ENCODE data around the gene TP53INP2. TPM values are rescaled to one million over a fixed set of nuclear protein-coding genes. Genes with fewer than 3 reads are reported as not detected.

The TP53INP2 gene
- total RNA-seq, 1 donor from 2014 or later = 4.0 TPM

DNA sequence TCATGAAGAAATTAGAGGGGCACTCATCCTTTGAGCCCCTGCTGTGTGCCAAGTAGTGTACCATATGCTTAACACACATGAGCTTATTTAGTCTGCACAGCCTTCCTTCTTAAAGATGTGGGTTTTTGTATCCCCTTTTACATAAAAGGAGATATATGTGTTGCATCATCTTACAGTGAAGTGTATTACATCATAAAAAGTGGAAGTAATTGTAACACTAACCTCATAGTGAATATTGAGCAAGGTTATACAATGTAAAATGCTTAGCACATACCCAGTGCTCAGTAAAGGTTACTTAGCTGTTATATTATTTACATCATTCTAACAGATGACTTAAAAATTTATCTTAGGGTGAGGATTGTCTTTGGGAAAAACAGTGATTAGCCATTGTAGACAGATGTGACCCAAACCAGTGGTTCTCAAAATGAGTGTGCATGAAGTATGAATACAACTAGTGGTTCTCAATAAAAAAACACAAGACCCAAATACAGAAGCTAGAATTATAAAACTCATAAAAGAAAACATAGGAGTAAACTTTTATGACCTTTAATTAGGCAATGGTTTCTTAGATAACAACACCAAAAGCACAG lies 23.5 kb upstream of the TP53INP2 start:
- POLR2A ChIA-PET = interaction anchor here (0.6 kb wide), 1 partner anchor 324 kb away, joined by 3 read pairs; no protein-coding TSS in a partner anchor
- H3K9me3 Mint-ChIP-seq = no peaks in the 10 kb centered on the region
- CTCF ChIA-PET = no interaction called here

DNA sequence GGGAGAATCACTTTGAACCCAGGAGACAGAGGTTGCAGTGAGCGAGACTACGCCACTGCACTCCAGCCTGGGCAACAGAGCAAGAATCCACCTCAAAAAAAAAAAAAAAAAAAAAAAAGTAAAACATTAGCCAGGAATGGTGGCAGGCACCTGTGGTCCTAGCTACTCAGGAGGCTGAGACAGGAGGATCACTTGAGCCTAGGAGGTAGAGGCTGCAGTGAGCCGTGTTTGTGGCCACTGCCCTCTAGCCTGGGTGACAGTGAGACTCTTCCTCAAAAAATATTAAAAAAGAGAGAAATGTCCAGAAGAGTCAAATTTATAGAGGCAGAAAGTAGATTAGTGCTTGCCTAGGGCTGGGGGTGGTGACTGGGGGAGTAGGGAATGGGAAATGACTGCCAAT lies 20.5 kb upstream of the TP53INP2 start:
- ATAC-seq (ENCODE audit: low read depth) (no peak), DNase-seq (no peak)
- intact Hi-C loops (cut with micrococcal nuclease) = no loop called here
- POLR2A ChIA-PET = no interaction called here
- Mint-ChIP-seq H3K4me1 (no peaks in the 10 kb centered on the region), H3K27me3 (no peaks in the 10 kb centered on the region), H3K9me3 (no peaks in the 10 kb centered on the region), H3K27ac (no peak overlapping the region), H3K4me3 (no peak overlapping the region), H3K36me3 (ENCODE audit: low read depth) (no peaks in the 10 kb centered on the region)
- TF ChIP-seq, protein P1, sequence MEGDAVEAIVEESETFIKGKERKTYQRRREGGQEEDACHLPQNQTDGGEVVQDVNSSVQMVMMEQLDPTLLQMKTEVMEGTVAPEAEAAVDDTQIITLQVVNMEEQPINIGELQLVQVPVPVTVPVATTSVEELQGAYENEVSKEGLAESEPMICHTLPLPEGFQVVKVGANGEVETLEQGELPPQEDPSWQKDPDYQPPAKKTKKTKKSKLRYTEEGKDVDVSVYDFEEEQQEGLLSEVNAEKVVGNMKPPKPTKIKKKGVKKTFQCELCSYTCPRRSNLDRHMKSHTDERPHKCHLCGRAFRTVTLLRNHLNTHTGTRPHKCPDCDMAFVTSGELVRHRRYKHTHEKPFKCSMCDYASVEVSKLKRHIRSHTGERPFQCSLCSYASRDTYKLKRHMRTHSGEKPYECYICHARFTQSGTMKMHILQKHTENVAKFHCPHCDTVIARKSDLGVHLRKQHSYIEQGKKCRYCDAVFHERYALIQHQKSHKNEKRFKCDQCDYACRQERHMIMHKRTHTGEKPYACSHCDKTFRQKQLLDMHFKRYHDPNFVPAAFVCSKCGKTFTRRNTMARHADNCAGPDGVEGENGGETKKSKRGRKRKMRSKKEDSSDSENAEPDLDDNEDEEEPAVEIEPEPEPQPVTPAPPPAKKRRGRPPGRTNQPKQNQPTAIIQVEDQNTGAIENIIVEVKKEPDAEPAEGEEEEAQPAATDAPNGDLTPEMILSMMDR (IDR thresholded peaks at IDR 0.05) = no peak
- CTCF ChIA-PET = no interaction called here

More for the DNA sequence above, 23.5 kb upstream of the TP53INP2 start:
- TF ChIP-seq, protein P1 (IDR thresholded peaks at IDR 0.05) = no peak
- intact Hi-C loops (cut with micrococcal nuclease) = no loop called here
- Mint-ChIP-seq H3K4me1 (peaks cover 9% of the 10 kb centered on the region), H3K27ac (no peak overlapping the region), H3K27me3 (no peaks in the 10 kb centered on the region), H3K4me3 (no peak overlapping the region), H3K36me3 (ENCODE audit: low read depth) (peaks cover 2% of the 10 kb centered on the region)
- DNase-seq (no peak), ATAC-seq (ENCODE audit: low read depth) (no peak)

DNA sequence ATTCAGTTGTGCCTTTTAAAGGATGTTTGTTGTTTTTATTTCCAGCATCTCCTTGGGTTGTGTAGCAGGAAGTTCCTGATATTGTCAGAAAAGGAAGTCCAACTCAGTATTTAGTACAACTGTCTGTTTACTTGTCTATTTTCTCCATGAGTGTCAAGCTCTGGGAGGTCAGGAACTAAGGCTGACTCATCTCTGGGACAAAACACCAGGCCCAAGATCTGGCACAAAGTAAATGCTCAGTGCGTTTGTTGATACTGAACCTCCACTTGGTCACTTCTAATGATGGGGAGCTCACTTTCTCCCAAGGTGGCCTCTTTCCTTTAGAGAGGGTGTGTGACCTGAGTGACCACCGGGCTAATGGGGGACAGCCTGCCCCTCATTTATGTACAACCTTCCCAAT lies 14.7 kb upstream of the TP53INP2 start:
- Mint-ChIP-seq H3K27me3 (no peaks in the 10 kb centered on the region), H3K36me3 (ENCODE audit: low read depth) (no peaks in the 10 kb centered on the region), H3K9me3 (no peaks in the 10 kb centered on the region), H3K4me1 (no peaks in the 10 kb centered on the region), H3K27ac (no peak overlapping the region), H3K4me3 (no peak overlapping the region)
- TF ChIP-seq, protein P1 (IDR thresholded peaks at IDR 0.05) = no peak
- intact Hi-C loops (cut with micrococcal nuclease) = no loop called here
- ATAC-seq (ENCODE audit: low read depth) (no peak), DNase-seq (no peak)
- POLR2A ChIA-PET = no interaction called here
- CTCF ChIA-PET = no interaction called here

DNA sequence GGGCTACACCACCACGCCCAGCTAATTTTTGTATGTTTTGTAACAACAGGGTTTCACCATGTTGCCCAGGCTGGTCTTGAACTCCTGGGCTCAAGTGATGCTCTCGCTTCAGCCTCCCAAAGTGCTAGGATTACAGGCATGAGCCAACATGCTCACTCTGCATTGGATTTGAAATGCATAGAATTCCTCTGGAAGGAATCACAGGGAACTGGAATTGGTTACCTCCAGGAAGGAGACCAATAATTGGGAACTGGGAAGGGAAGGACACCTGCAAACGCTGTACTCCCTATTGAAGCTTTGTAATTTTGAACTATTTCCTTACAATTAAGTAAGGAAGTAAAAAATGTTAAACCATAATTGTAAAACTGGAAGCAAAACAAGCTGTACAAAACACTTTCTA lies 12.3 kb upstream of the TP53INP2 start:
- no peak for ATAC-seq (ENCODE audit: low read depth)
- Mint-ChIP-seq H3K9me3 (no peaks in the 10 kb centered on the region), H3K27me3 (no peaks in the 10 kb centered on the region), H3K4me1 (no peaks in the 10 kb centered on the region), H3K4me3 (no peak overlapping the region), H3K36me3 (ENCODE audit: low read depth) (no peaks in the 10 kb centered on the region), H3K27ac (no peak overlapping the region)
- CTCF ChIA-PET = no interaction called here
- intact Hi-C loops (cut with micrococcal nuclease) = no loop called here
- TF ChIP-seq, protein P1 (IDR thresholded peaks at IDR 0.05) = no peak
- POLR2A ChIA-PET = no interaction called here
- DNase-seq = no peak

DNA sequence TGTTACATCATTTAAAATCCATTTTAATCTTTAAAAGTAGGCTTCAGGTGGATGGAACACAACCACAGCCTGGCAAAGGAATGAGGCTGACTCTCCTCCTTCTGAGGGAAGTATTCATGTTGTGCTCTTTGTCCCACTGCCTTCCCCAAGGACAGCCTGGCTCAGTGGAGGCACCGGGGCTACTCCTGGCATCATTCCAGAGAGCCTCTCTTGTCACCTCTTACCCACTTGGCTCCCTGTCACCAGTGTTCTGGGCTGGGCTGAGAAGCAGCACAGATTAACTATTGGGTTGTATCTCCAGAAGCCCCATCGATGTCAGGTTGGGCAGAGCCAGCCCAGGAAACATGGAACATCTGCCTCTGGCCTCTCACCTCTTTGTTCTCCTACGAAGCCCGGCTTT lies 10.7 kb upstream of the TP53INP2 start:
- no peak for ATAC-seq (ENCODE audit: low read depth)

More for the DNA sequence above, 10.7 kb upstream of the TP53INP2 start:
- intact Hi-C loops (cut with micrococcal nuclease) = no loop called here
- Mint-ChIP-seq H3K4me1 (no peaks in the 10 kb centered on the region), H3K36me3 (ENCODE audit: low read depth) (no peaks in the 10 kb centered on the region), H3K9me3 (no peaks in the 10 kb centered on the region), H3K27ac (no peak overlapping the region), H3K27me3 (peaks cover 4% of the 10 kb centered on the region), H3K4me3 (no peak overlapping the region)
- no peak for DNase-seq
- POLR2A ChIA-PET = no interaction called here
- TF ChIP-seq, protein P1 (IDR thresholded peaks at IDR 0.05) = no peak
- CTCF ChIA-PET = no interaction called here
